Ovary (tissue), 3 donors: Measurements from ENCODE around the gene LIFR.

ENCODE experiments used
- CTCF ChIP-seq, 3 donors: fragments of 450-650 bp in 2 of 3; fragments of 200-600 bp in 1 of 3; IDR thresholded peaks; one replicate each; pipeline versions ENCODE4 v1.5.1 to v1.8.0; 2016 to 2022; ENCODE audit warnings: antibody characterized with exemption in 3 of 3, mild to moderate bottlenecking in 1 of 3
- POLR2A ChIP-seq: fragments of 450-650 bp; IDR thresholded peaks from one replicate; pipeline ENCODE4 v1.6.1; 2017; ENCODE audit warnings: antibody characterized with exemption, mild to moderate bottlenecking, moderate library complexity
- donor health status: DM: no; HTN: no; CAD: no.

GRCh38 chr5:38535845-38536244, 20.6 kb downstream of the LIFR start:
- no peak for TF ChIP-seq CTCF (IDR thresholded peaks at IDR 0.05)
- TF ChIP-seq POLR2A = no peak
